Stimulated activated CD4-positive, alpha-beta T cell treated with anti-CD3 and anti-CD28 coated beads, Interleukin-12 subunit alpha, Interleukin-12 subunit beta, amount 100 ng/mL, for 4 hours (primary cell): ENCODE data around the gene ARMC8.
"Not testable (repeated sequence)": the region's sequence is repeated elsewhere in the genome, so short reads cannot be mapped to it uniquely, and the experiment has no call there.

Experiments
- DNase-seq: peaks from one replicate; pipeline ENCODE4 v3.0.0-alpha.2; 2020

Gene ARMC8, protein sequence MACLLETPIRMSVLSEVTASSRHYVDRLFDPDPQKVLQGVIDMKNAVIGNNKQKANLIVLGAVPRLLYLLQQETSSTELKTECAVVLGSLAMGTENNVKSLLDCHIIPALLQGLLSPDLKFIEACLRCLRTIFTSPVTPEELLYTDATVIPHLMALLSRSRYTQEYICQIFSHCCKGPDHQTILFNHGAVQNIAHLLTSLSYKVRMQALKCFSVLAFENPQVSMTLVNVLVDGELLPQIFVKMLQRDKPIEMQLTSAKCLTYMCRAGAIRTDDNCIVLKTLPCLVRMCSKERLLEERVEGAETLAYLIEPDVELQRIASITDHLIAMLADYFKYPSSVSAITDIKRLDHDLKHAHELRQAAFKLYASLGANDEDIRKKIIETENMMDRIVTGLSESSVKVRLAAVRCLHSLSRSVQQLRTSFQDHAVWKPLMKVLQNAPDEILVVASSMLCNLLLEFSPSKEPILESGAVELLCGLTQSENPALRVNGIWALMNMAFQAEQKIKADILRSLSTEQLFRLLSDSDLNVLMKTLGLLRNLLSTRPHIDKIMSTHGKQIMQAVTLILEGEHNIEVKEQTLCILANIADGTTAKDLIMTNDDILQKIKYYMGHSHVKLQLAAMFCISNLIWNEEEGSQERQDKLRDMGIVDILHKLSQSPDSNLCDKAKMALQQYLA

DNA sequence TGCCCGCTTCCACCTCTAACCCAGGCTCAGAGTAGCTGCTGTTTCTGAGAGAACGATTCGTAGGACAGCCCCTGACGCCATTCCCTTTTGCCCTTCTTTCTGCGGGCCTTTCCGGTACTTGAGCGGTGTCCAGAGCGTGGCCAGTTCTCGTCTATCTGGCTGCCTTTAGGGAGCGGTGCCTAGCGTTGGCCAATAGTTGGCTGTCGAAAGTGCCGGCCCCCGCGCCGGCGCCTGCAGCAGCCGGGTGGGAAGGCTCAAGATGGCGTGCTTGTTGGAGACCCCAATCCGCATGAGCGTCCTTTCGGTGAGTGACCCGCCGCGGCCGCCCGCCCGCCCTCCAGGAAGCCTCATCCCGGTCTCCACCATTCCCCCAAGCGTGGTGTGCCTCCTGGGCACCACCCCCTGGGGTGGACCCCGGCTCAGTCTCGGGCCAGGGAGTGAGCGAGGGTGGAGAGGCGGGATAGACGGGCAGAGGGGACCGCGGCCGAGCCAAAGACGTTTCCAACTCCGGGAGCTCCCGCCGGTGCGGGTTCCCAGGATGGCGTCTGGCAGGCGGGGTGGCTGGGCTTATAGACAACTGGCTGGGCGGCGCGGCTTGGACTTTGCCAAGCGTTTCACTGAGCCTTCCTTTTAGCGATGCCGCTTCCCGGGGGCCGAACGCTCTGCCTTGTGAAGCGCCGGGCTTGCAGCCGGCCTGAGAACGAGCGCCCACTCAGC, at the start of gene ARMC8:
TSS of gene ARMC8 (plus strand) at position 6 of the 717 bp plus-strand sequence. CDS start at position 260, 254 bp downstream.
- DNase-seq = no peak

DNA sequence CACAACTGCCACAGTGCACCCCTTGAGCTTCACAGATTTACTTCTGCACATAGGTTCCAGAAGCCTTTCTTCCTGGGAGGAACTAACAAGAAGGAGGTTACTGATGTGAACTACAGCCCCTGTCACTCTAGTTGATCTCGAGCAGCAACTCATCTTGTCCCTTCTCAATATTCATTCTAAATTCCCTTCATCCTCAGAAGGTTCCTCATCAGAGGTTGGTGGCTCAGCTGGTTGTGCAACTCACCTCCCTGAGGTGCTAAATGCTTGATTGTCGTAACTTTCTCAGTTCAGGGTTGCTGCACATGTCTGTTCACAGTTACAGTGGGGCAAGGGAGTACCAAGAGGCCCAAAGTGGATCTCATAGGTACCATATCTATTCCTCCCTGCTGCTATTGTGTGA, 49.2 kb upstream of the ARMC8 start:
- no peak for DNase-seq

DNA sequence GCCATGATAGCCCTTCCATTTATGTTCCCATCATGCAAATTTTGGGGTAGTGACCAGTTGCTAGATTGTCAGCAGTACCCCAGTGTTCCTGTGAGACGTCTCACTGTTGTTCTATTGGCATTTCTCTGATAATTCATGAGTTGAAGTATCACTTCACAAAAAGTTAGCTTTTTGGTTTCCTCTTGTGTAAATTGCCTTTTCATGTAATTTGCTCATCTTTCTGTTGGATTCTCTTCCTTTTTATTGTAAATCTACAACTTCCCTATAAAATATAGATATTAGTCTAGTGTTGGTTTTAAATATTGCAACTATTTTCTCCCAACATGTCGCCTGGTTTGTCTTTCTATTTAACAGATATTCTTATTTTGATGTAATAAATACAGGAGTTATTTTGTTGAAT, 47.4 kb upstream of the ARMC8 start:
- DNase-seq = no peak

DNA sequence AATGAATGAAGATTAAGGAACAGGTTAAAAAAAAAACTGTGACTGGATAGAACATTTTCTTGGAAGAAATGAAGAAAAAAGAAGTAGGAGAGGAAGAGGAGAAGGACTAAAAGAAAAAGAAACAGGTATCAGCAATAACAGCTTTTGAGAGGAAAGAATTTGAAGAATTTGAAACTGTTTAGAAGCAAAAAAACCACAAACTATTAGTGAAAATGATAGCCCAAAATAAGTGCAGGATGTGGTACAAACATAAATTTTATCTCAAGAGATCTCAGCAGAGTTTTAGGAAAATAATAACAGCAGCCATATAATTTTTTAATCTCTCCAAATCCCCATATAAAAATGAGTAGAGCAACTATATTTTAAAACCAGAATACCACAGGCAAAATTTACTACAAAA, 46.2 kb upstream of the ARMC8 start:
- DNase-seq = no peak

DNA sequence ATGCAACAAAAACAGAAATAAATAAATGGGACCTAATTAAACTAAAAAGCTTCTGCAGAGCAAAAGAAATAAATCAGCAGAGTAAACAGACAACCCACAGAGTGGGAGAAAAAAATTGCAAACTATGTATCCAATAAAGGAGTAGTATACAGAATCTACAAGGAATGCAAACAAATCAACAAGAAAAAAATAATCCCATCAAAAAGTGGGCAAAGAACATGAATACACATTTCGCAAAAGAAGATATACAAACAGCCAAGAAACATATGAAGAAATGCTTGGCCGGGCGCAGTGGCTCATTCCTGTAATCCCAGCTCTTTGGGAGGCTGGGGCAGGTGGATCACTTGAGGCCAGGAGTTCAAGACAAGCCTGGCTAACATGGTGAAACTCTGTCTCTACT, 44.9 kb upstream of the ARMC8 start:
- not testable (repeated sequence) for DNase-seq

DNA sequence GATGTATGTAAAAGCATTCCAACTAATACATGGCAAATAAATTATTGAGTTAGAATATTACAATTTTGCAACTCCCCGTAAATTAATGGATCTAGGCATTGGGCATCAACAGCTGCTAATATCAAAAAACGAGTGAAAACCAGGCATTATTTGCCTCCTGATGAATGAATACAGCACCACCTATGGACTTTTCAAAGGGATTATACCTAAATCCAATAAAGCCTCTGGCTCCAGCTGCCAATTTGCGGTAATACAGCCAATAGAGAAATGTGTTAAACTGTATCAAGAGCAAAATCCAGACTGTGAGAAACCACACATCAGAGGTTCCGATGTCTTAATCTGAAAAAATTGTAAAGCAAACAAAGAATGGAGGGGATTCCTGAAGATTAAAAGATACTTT, 38.6 kb upstream of the ARMC8 start:
- DNase-seq = no peak

DNA sequence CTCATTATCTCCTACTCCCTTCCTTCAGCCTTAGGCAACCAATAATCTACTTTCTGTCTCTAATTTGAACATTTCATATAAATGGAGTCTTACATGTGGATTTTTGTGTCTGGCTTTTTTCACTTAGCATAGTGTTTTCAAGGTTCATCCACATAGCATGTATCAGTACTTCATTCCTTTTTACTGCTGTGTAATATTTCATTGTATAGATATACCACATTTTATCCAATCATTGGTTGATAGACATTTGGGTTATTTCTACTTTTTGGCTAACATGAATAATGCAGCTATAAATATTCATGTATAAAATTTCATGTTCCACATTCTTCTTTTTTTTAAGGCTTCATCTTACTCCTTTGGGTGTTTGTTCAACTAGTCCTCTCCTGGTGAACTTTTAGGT, 32.6 kb upstream of the ARMC8 start:
- no peak for DNase-seq

DNA sequence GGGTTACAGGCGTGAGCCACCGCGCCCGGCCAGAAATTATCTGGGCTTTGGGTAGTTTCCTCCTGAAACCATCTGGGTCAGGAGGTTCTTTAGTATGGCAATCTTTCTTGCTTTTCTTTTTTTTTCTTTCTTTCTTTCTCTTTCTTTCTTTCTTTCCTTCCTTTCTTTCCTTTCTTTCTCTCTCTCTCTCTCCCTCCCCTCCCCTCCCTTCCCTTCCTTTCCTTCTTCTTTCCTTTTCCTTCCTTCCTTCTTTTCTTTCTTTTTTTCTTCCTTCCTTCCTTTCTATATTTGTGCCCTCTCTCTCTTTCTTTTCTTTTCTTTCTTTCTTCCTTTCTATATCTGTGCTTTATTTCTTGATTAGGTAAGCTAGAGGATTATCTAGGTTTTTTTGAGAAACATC, 29.4 kb upstream of the ARMC8 start:
- DNase-seq = no peak

DNA sequence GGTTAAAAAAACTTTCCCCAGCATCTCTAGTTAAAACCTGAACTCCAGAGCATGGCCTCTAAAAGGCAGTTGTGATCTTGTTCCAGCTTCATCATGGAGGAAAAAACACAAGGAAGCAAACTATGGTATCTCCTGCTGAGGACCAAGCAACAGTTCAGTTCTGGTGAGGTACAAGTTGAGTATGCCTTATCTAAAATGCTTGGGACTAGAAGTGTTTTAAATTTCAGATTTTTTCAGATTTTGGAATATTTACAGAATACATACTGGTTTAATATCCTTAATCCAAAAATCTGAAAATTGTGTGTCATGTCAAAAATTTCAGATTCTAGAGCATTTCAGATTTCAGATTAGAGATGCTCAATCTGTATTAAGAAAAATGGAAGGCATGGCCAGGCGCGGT, 22.0 kb upstream of the ARMC8 start:
- no peak for DNase-seq

DNA sequence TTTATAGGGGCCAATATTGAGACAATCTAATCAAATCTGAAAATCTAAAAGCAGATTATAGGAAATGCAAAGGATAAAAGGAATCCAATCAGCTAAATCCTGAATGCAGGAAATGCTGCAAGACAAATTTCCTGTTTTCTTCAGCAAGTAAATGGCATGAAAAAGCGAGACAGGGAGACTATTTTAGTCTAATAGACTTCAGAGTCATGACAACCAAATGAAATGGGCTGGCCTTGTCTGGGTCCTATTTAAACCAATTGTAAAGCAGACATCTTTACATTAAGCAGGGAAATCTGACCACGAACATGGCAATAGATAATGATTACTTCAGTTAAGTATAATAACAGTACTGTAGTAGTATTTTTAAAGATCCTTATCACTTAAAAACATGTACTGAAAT, 14.5 kb upstream of the ARMC8 start:
- DNase-seq = no peak

DNA sequence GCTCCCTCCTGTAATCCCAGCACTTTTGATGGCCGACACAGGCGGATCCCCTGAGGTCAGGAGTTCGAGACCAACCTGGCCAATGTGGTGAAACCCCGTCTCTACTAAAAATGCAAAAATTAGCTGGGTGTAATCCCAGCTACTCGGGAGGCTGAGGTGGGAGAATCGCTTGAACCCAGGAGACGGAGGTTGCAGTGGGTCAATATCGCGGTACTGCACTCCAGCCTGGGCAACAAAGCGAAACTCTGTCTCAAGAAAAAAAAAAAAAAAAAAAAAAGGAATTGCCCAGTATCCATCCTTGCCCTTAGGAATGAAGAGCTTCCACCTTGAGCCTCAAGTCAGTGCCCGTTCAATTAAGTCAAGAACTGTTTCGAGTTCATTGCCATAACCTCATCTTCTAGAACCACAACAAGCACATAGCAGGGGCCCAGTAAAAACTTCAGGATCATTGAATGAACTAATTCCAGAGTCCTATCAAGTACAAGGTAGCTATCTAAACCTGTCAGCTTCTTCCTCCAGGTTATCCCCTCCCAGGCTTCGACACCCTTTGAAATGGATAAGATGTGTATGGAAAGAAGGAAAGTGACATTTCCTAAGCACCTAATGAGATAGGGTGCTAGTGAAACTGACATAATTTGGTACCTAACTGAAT, 13.2 kb upstream of the ARMC8 start:
- DNase-seq = no peak

DNA sequence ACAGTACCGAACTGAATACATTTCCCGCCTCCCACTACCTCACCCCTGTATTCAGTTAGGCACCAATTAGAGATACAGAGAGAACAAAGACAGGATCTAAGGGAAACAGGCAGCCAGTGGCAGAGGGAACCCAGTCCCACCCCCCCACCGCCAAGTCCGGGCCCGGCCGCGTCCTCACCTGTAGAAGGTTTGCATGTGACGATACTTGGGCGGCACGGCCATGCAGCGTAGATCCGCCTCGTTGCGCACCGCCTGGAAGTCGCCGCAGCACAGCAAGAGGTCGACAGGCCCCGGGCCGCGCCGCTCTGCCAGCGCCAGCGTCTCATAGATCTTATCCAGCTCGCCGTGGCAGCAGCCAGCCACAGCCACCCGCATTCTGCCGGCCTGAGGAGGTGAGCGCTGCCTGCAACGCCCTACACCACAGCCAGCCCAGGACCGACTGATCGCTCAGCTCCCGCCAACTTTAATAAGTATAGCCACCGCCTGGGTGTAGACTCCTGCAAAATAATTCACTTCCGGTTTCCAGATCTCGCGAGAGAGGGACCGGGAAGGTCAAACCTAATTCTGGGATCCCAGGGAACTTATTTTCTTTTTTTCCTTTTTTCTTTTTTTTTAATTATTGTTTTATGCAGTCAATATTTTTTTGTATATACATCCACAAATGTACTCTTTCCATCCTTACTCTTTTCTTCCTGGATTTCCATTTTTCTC, 12.5 kb upstream of the ARMC8 start, which contains the start of gene DBR1:
TSS of gene DBR1 (minus strand) at position 501 of the 711 bp plus-strand sequence. CDS start at position 375, 126 bp downstream.
- DNase-seq = peak; percentile 55

DNA sequence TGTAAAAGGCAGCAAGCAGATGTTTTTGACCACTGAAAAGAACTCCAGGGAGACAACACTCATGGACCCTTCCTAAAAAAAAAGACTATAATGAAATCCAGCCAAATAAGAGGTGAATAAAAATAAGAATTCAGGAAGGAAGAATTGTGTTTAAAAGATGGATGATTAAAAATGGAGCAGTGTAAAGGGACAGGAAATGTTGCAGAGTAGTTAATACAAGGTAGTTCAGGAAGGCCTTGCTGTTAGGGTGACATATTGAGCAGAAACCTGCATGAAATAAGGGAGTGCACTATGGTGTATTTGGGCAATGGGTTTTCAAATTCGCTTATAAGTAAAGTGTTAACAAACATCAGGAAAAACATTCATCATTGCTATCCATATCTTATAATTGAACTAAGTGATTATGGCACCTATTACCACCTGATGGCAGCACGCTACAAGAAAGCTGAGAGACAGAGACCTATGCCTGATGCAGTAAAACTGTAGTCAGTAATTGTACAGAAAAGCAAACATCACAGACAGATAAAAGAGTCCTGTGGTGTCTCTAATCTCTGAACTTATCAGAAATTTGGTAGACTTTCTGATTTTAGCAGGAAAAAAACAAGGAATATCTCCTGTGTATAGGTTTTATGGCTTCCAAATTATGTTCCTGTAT, 6.6 kb upstream of the ARMC8 start:
- no peak for DNase-seq

DNA sequence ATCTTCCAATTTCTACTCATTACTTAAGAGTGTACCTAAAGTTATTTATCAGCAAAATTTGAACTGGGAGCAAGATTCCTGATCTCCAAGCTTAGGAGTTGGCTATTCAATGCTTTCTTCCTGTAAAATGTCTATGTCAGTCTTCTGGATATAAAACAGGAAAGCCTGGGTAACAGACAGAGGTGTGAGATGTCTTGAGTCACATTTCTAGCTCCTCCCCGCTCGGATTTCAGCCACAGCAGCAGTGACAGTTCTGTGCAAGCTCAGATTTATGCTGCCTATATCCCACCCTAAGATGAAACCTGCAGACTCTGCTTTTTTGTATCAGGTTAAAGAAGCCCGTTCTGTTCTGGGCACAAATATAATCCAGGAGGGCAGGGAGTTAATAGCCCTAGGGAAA, 2.1 kb upstream of the ARMC8 start:
- no peak for DNase-seq

DNA sequence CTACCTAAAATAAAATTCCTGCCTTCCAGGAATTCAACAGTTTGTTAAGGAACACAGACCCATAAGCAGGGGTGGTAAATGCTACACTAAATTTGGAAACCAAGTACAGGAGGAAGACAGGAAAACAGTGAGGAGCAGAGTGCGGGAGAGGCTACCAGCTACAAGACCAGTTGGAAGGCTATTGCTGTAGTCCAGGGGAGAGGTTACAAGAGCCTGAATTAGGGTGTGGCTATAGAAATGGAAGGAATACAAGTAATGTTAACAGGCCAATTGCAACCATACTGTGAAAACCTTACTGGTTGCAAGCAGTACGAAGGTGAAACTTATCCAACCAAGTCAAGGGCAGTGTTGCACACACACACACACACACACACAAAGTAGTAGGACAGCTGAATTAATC, 880 bp upstream of the ARMC8 start:
- no peak for DNase-seq

DNA sequence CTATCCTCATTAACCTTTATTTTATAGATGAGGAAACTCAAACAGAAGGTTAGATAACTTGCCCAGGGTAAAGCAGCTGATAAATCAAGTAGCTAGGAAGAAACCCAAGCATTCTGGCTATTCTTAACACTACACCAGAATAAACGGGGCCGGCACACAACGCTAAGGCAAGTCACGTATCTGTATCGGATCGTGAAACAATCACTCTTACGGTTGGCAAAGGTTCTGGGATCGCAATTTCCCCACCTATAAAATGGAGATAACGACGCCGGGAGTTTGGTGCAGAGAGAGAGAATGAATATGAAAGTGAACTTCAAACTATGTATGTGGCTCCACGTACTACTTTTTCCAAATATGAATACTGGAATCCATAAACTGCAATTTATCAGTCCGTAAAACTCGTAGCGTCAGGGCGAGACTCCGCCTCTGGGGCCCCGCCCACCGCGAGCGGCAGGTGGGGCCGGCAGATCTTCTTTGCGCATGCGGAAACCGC, 252 bp upstream of the ARMC8 start:
- peak; percentile 87 for DNase-seq

DNA sequence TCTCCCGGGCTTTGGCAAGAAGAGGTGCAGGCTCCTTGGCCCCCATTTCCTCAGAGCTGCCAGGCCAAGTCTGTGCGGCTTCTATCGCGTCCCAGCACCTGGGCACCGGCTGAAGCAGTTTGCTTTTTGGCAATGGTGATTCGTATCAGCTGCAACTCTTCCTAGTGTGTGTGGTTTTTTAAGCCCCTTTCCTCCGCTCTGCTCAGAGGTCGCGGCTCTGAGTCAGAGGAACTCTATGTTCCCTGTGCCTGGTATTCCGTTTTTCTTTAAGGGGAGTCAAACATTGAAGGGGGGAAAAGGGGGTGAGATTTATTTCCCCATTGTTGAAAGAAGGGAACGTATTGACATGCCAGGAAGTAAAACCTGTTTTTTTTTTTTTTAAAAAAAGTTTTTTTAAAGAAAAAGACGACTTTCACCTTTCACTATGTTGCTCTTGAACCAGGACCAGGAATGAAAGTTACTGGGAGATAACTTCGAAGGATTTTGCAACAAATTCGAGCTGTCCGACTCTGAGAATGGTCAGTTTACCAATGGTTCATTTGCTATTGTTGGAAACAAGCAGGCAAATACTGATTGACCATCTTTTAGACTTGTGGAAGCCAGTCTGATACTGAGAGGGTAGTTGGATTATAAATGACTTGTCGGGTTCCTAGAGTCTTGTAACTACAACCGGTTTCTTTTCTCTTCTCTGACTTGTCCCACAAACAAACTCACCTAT, 1.1 kb downstream of the ARMC8 start:
- DNase-seq = no peak

DNA sequence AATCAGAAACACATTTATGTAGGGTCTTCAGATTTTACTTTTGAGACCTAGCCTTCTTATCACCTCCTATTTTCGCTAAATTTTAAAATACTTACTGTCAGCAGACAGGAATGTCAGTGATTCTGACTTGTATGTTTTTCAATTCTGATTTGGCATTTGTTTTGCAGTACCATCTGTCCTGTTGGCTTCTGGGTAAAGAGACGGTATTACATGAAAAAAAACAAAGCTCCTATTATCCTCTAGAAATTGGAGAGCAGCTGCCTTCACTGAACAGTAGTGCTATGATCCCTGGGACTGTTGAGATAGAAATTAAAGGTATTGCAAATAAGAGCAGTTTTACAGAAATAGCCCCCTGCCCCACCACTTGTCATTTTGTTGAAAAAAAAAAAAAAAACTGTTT, 8.4 kb downstream of the ARMC8 start:
- DNase-seq = no peak

DNA sequence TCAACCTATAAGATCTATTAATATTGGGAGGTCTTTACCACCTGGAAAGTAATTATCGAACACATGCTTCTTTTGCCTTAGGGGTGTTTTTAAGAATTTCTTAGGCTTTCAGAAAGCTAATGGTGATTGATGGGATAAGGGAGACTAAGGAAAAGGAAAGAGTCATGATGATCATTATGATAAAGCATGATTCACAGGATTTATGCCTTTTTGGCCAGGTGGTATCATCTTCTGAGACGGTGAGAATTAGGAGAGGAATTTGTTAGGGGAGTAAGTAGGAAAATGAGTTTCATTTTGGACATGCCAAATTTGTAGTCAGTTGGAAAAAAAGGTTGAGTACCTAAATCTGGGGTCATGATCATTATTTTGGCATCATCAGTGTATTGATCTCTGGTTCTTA, 8.9 kb downstream of the ARMC8 start:
- DNase-seq = no peak

DNA sequence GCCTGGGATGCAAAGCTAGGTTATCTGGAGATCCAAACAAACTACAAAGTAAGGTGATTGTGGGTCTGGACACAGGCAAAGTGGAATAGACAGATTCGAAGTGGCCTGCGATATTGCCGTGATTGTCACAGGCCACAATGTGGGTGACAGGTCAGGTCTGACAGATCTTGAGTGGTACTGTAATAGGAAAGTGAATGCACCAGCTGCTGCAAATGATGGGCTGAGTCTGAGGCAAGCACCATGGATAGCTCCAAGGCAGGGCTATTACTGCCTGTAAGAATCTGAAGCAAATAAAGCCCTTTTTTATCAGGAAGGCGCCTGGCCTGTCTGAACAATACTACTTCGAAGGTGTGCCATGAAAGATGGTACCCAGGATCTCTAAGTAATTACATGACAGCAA, 10.0 kb downstream of the ARMC8 start:
- DNase-seq = no peak

DNA sequence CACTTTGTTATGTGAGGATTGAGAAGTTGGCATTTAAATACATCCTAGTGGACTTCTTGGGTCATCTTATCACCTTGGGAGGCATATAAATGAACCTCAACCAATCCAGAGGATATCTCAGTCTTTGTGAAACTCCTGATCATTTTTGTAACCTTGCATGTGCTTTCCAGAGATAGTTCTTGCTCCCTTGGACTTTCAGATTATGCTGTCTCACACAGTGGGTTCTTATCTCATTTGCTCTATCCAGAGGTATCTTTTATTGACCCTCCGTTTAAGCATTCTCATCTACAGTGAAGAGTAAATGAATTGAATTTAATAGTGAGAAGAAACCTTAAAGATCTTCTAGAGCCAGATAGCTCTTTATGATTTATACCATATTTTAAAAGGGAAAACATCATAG, 10.4 kb downstream of the ARMC8 start:
- DNase-seq = no peak
